ENCODE data around the gene SNX20. TPM values are rescaled to one million over a fixed set of nuclear protein-coding genes. Genes with fewer than 3 reads are reported as not detected.
A peak's percentile ranks its signal among the peaks of the same experiment; 100 is the strongest.

The SNX20 gene
- total RNA-seq, 2 experiments from 2014 or later, result 64.8 to 65.3 TPM

GRCh38 chr16:50653633-50654519 lies 27.2 kb downstream of the SNX20 start:
- no peak for DNase-seq
- H3K4me1 Mint-ChIP-seq (ENCODE audit: low read depth), result no peaks in the 10 kb centered on the region
- no peaks in the 10 kb centered on the region for H3K9me3 Mint-ChIP-seq (ENCODE audit: insufficient read depth)
- ATAC-seq, result no peak
- ChIA-PET CTCF (interaction anchor here (1.3 to 5.8 kb wide), 3 partner anchors 9 to 152 kb away, joined by 3 to 40 read pairs (median 6); no protein-coding TSS in a partner anchor), POLR2A (interaction anchor here (1.3 kb wide), 1 partner anchor 14 kb away, joined by 7 read pairs; no protein-coding TSS in a partner anchor)
- no peak overlapping the region for H3K27ac Mint-ChIP-seq
- H3K4me3 Mint-ChIP-seq, result no peak overlapping the region
- H3K27me3 Mint-ChIP-seq (ENCODE audit: low read depth), result no peaks in the 10 kb centered on the region
- H3K36me3 Mint-ChIP-seq (ENCODE audit: low read depth), result no peaks in the 10 kb centered on the region

- Mint-ChIP-seq H3K9me3 (ENCODE audit: insufficient read depth) (no peaks in the 10 kb centered on the region), H3K27ac (no peak overlapping the region), H3K27me3 (ENCODE audit: low read depth) (peaks cover 2% of the 10 kb centered on the region), H3K4me3 (no peak overlapping the region), H3K4me1 (ENCODE audit: low read depth) (no peaks in the 10 kb centered on the region), H3K36me3 (ENCODE audit: low read depth) (no peaks in the 10 kb centered on the region)
- POLR2A ChIA-PET, result interaction anchor here (1.3 kb wide), 1 partner anchor 14 kb away, joined by 7 read pairs; no protein-coding TSS in a partner anchor
- no peak for DNase-seq
- no peak for ATAC-seq
- CTCF ChIA-PET, result interaction anchor here (1.7 to 5.8 kb wide), 2 partner anchors 12 to 153 kb away, joined by 6 to 40 read pairs; no protein-coding TSS in a partner anchor
These were observed 28.2 kb downstream of the SNX20 start for GRCh38 chr16:50652836-50653425.

GRCh38 chr16:50651835-50652438 lies 29.2 kb downstream of the SNX20 start:
- ATAC-seq, result no peak
- peaks cover 2% of the 10 kb centered on the region for H3K27me3 Mint-ChIP-seq (ENCODE audit: low read depth)
- POLR2A ChIA-PET, result no interaction called here

GRCh38 chr16:50646345-50646744 lies 34.8 kb downstream of the SNX20 start:
- ChIA-PET POLR2A (interaction anchor here (0.6 kb wide), 1 partner anchor 19 kb away, joined by 4 read pairs; no protein-coding TSS in a partner anchor), CTCF (interaction anchor here (1.0 to 1.6 kb wide), 2 partner anchors 20 to 36 kb away, joined by 3 to 4 read pairs; no protein-coding TSS in a partner anchor)
- no peaks in the 10 kb centered on the region for H3K4me1 Mint-ChIP-seq (ENCODE audit: low read depth)
- H3K9me3 Mint-ChIP-seq (ENCODE audit: insufficient read depth), result no peaks in the 10 kb centered on the region
- ATAC-seq (no peak), DNase-seq (no peak)
- H3K27ac Mint-ChIP-seq, result no peak overlapping the region
- peaks cover 2% of the 10 kb centered on the region for H3K27me3 Mint-ChIP-seq (ENCODE audit: low read depth)
- no peak overlapping the region for H3K4me3 Mint-ChIP-seq
- no peaks in the 10 kb centered on the region for H3K36me3 Mint-ChIP-seq (ENCODE audit: low read depth)

More at GRCh38 chr16:50651835-50652438, 29.2 kb downstream of the SNX20 start:
- no peak for DNase-seq
- Mint-ChIP-seq H3K9me3 (ENCODE audit: insufficient read depth) (no peaks in the 10 kb centered on the region), H3K36me3 (ENCODE audit: low read depth) (no peaks in the 10 kb centered on the region), H3K27ac (no peak overlapping the region), H3K4me3 (no peak overlapping the region), H3K4me1 (ENCODE audit: low read depth) (no peaks in the 10 kb centered on the region)
- CTCF ChIA-PET, result interaction anchor here (0.8 to 5.8 kb wide), 3 partner anchors 13 to 155 kb away, joined by 4 to 40 read pairs (median 4); no protein-coding TSS in a partner anchor

GRCh38 chr16:50645563-50646220 lies 35.4 kb downstream of the SNX20 start:
- Mint-ChIP-seq H3K27ac (no peak overlapping the region), H3K4me3 (no peak overlapping the region), H3K36me3 (ENCODE audit: low read depth) (no peaks in the 10 kb centered on the region), H3K9me3 (ENCODE audit: insufficient read depth) (no peaks in the 10 kb centered on the region), H3K27me3 (ENCODE audit: low read depth) (peaks cover 2% of the 10 kb centered on the region), H3K4me1 (ENCODE audit: low read depth) (no peaks in the 10 kb centered on the region)
- no peak for DNase-seq
- no peak for ATAC-seq
- ChIA-PET CTCF (interaction anchor here (0.7 to 1.6 kb wide), 12 partner anchors 11 to 319 kb away, joined by 3 to 10 read pairs (median 4); no protein-coding TSS in a partner anchor), POLR2A (interaction anchor here (0.6 to 1.0 kb wide), 2 partner anchors 19 kb away, joined by 3 to 4 read pairs; no protein-coding TSS in a partner anchor)

- POLR2A ChIA-PET, result interaction anchor here (1.0 kb wide), 1 partner anchor 18 kb away, joined by 3 read pairs; no protein-coding TSS in a partner anchor
- CTCF ChIA-PET, result interaction anchor here (0.6 to 1.6 kb wide), 20 partner anchors 10 to 434 kb away, joined by 3 to 10 read pairs (median 4); no protein-coding TSS in a partner anchor
- H3K27ac Mint-ChIP-seq, result no peak overlapping the region
- ATAC-seq, result peak; percentile 60
- DNase-seq, result peak; percentile 42
- H3K4me3 Mint-ChIP-seq, result no peak overlapping the region
- H3K4me1 Mint-ChIP-seq (ENCODE audit: low read depth), result no peaks in the 10 kb centered on the region
- H3K27me3 Mint-ChIP-seq (ENCODE audit: low read depth), result peaks cover 2% of the 10 kb centered on the region
- no peaks in the 10 kb centered on the region for H3K36me3 Mint-ChIP-seq (ENCODE audit: low read depth)
- H3K9me3 Mint-ChIP-seq (ENCODE audit: insufficient read depth), result no peaks in the 10 kb centered on the region
These were observed 36.4 kb downstream of the SNX20 start for GRCh38 chr16:50644729-50645128.

- CTCF ChIA-PET, result interaction anchor here (1.0 to 1.6 kb wide), 8 partner anchors 10 to 387 kb away, joined by 3 to 10 read pairs (median 4); no protein-coding TSS in a partner anchor
These were observed 36.9 kb downstream of the SNX20 start for GRCh38 chr16:50644245-50644644.

GRCh38 chr16:50643192-50643591 lies 37.9 kb downstream of the SNX20 start:
- ChIA-PET CTCF (interaction anchor here (0.7 to 1.5 kb wide), 7 partner anchors 22 to 289 kb away, joined by 3 to 8 read pairs (median 4); no protein-coding TSS in a partner anchor), POLR2A (no interaction called here)
- H3K27ac Mint-ChIP-seq, result no peak overlapping the region
- DNase-seq, result no peak
- H3K36me3 Mint-ChIP-seq (ENCODE audit: low read depth), result no peaks in the 10 kb centered on the region
- peaks cover 2% of the 10 kb centered on the region for H3K4me1 Mint-ChIP-seq (ENCODE audit: low read depth)
- no peak overlapping the region for H3K4me3 Mint-ChIP-seq
- peaks cover 1% of the 10 kb centered on the region for H3K27me3 Mint-ChIP-seq (ENCODE audit: low read depth)
- no peak for ATAC-seq
- H3K9me3 Mint-ChIP-seq (ENCODE audit: insufficient read depth), result no peaks in the 10 kb centered on the region

More at GRCh38 chr16:50644245-50644644, 36.9 kb downstream of the SNX20 start:
- Mint-ChIP-seq H3K36me3 (ENCODE audit: low read depth) (no peaks in the 10 kb centered on the region), H3K9me3 (ENCODE audit: insufficient read depth) (no peaks in the 10 kb centered on the region), H3K4me3 (no peak overlapping the region), H3K27me3 (ENCODE audit: low read depth) (peaks cover 2% of the 10 kb centered on the region), H3K4me1 (ENCODE audit: low read depth) (peaks cover 2% of the 10 kb centered on the region), H3K27ac (no peak overlapping the region)
- POLR2A ChIA-PET, result no interaction called here
- ATAC-seq (no peak), DNase-seq (no peak)

- CTCF ChIA-PET, result interaction anchor here (1.3 to 1.9 kb wide), 4 partner anchors 15 to 164 kb away, joined by 4 to 8 read pairs (median 6); no protein-coding TSS in a partner anchor
- ATAC-seq, result no peak
These were observed 38.8 kb downstream of the SNX20 start for GRCh38 chr16:50642349-50642748.

GRCh38 chr16:50641818-50642187 lies 39.3 kb downstream of the SNX20 start:
- ATAC-seq (no peak), DNase-seq (no peak)
- H3K27ac Mint-ChIP-seq, result no peak overlapping the region
- CTCF ChIA-PET, result interaction anchor here (1.3 to 1.9 kb wide), 2 partner anchors 14 to 165 kb away, joined by 4 to 6 read pairs; no protein-coding TSS in a partner anchor
- POLR2A ChIA-PET, result no interaction called here
- no peaks in the 10 kb centered on the region for H3K9me3 Mint-ChIP-seq (ENCODE audit: insufficient read depth)
- H3K4me1 Mint-ChIP-seq (ENCODE audit: low read depth), result peaks cover 2% of the 10 kb centered on the region
- no peak overlapping the region for H3K4me3 Mint-ChIP-seq
- H3K27me3 Mint-ChIP-seq (ENCODE audit: low read depth), result no peaks in the 10 kb centered on the region
- H3K36me3 Mint-ChIP-seq (ENCODE audit: low read depth), result no peaks in the 10 kb centered on the region

More at GRCh38 chr16:50642349-50642748, 38.8 kb downstream of the SNX20 start:
- Mint-ChIP-seq H3K4me3 (no peak overlapping the region), H3K27ac (no peak overlapping the region), H3K27me3 (ENCODE audit: low read depth) (no peaks in the 10 kb centered on the region), H3K36me3 (ENCODE audit: low read depth) (no peaks in the 10 kb centered on the region), H3K9me3 (ENCODE audit: insufficient read depth) (no peaks in the 10 kb centered on the region), H3K4me1 (ENCODE audit: low read depth) (peaks cover 2% of the 10 kb centered on the region)
- DNase-seq, result no peak
- POLR2A ChIA-PET, result no interaction called here

Data from activated CD8-positive, alpha-beta T cell treated with anti-CD3 and anti-CD28 coated beads, Interleukin-2, amount 10 ng/mL, durations not matched to agents 7 days and 5 days (primary cell).